ENCODE data around the gene DMBT1.

The DMBT1 gene

GRCh38 chr10:122525788-122526187 is 34.8 kb upstream of the DMBT1 start:
- H3K4me3 ChIP-seq (ENCODE audit: insufficient read depth, low read depth, low read length, poor library complexity, severe bottlenecking): no peak overlapping the region
- no peak overlapping the region for H3K27ac ChIP-seq (ENCODE audit: insufficient read depth, low read length, poor library complexity, severe bottlenecking)
- H3K4me1 ChIP-seq (ENCODE audit: control insufficient read depth, insufficient read depth, low read length, poor library complexity, severe bottlenecking): no peaks in the 10 kb centered on the region
- H3K36me3 ChIP-seq (ENCODE audit: control insufficient read depth, insufficient read depth, low read length): no peaks in the 10 kb centered on the region
- H3K9me3 ChIP-seq (ENCODE audit: control insufficient read depth, low read length): no peaks in the 10 kb centered on the region
- DNase-seq: no peak
- H3K27me3 ChIP-seq (replicated peaks; ENCODE audit: control insufficient read depth, insufficient read depth, low read length, poor library complexity, severe bottlenecking): no peaks in the 10 kb centered on the region

- H3K9me3 ChIP-seq (ENCODE audit: control insufficient read depth, low read length): no peaks in the 10 kb centered on the region
- DNase-seq: no peak
- no peaks in the 10 kb centered on the region for H3K36me3 ChIP-seq (ENCODE audit: control insufficient read depth, insufficient read depth, low read length)
- no peak overlapping the region for H3K4me3 ChIP-seq (ENCODE audit: insufficient read depth, low read depth, low read length, poor library complexity, severe bottlenecking)
- H3K27ac ChIP-seq (ENCODE audit: insufficient read depth, low read length, poor library complexity, severe bottlenecking): no peak overlapping the region
- H3K27me3 ChIP-seq (replicated peaks; ENCODE audit: control insufficient read depth, insufficient read depth, low read length, poor library complexity, severe bottlenecking): no peaks in the 10 kb centered on the region
- no peaks in the 10 kb centered on the region for H3K4me1 ChIP-seq (ENCODE audit: control insufficient read depth, insufficient read depth, low read length, poor library complexity, severe bottlenecking)
These were observed 33.7 kb upstream of the DMBT1 start for GRCh38 chr10:122526892-122527291.

GRCh38 chr10:122530177-122530576 is 30.4 kb upstream of the DMBT1 start:
- Histone ChIP-seq H3K27ac (ENCODE audit: insufficient read depth, low read length, poor library complexity, severe bottlenecking) (no peak overlapping the region), H3K27me3 (replicated peaks; ENCODE audit: control insufficient read depth, insufficient read depth, low read length, poor library complexity, severe bottlenecking) (no peaks in the 10 kb centered on the region), H3K9me3 (ENCODE audit: control insufficient read depth, low read length) (no peaks in the 10 kb centered on the region)

GRCh38 chr10:122531261-122531660 is 29.3 kb upstream of the DMBT1 start:
- Histone ChIP-seq H3K27ac (ENCODE audit: insufficient read depth, low read length, poor library complexity, severe bottlenecking) (no peak overlapping the region), H3K36me3 (ENCODE audit: control insufficient read depth, insufficient read depth, low read length) (no peaks in the 10 kb centered on the region), H3K27me3 (replicated peaks; ENCODE audit: control insufficient read depth, insufficient read depth, low read length, poor library complexity, severe bottlenecking) (no peaks in the 10 kb centered on the region), H3K9me3 (ENCODE audit: control insufficient read depth, low read length) (no peaks in the 10 kb centered on the region), H3K4me1 (ENCODE audit: control insufficient read depth, insufficient read depth, low read length, poor library complexity, severe bottlenecking) (no peaks in the 10 kb centered on the region), H3K4me3 (ENCODE audit: insufficient read depth, low read depth, low read length, poor library complexity, severe bottlenecking) (no peak overlapping the region)
- DNase-seq: no peak

More at GRCh38 chr10:122530177-122530576, 30.4 kb upstream of the DMBT1 start:
- H3K4me3 ChIP-seq (ENCODE audit: insufficient read depth, low read depth, low read length, poor library complexity, severe bottlenecking): no peak overlapping the region
- no peak for DNase-seq
- no peaks in the 10 kb centered on the region for H3K4me1 ChIP-seq (ENCODE audit: control insufficient read depth, insufficient read depth, low read length, poor library complexity, severe bottlenecking)
- H3K36me3 ChIP-seq (ENCODE audit: control insufficient read depth, insufficient read depth, low read length): no peaks in the 10 kb centered on the region

- Histone ChIP-seq H3K36me3 (ENCODE audit: control insufficient read depth, insufficient read depth, low read length) (no peaks in the 10 kb centered on the region), H3K27me3 (replicated peaks; ENCODE audit: control insufficient read depth, insufficient read depth, low read length, poor library complexity, severe bottlenecking) (no peaks in the 10 kb centered on the region), H3K27ac (ENCODE audit: insufficient read depth, low read length, poor library complexity, severe bottlenecking) (no peak overlapping the region), H3K4me3 (ENCODE audit: insufficient read depth, low read depth, low read length, poor library complexity, severe bottlenecking) (no peak overlapping the region), H3K9me3 (ENCODE audit: control insufficient read depth, low read length) (no peaks in the 10 kb centered on the region), H3K4me1 (ENCODE audit: control insufficient read depth, insufficient read depth, low read length, poor library complexity, severe bottlenecking) (no peaks in the 10 kb centered on the region)
- DNase-seq: no peak
These were observed 28.6 kb upstream of the DMBT1 start for GRCh38 chr10:122531939-122532338.

GRCh38 chr10:122532601-122533296 is 27.8 kb upstream of the DMBT1 start:
- Histone ChIP-seq H3K36me3 (ENCODE audit: control insufficient read depth, insufficient read depth, low read length) (no peaks in the 10 kb centered on the region), H3K27ac (ENCODE audit: insufficient read depth, low read length, poor library complexity, severe bottlenecking) (no peak overlapping the region), H3K4me3 (ENCODE audit: insufficient read depth, low read depth, low read length, poor library complexity, severe bottlenecking) (no peak overlapping the region), H3K9me3 (ENCODE audit: control insufficient read depth, low read length) (no peaks in the 10 kb centered on the region), H3K4me1 (ENCODE audit: control insufficient read depth, insufficient read depth, low read length, poor library complexity, severe bottlenecking) (no peaks in the 10 kb centered on the region), H3K27me3 (replicated peaks; ENCODE audit: control insufficient read depth, insufficient read depth, low read length, poor library complexity, severe bottlenecking) (no peaks in the 10 kb centered on the region)
- no peak for DNase-seq

- Histone ChIP-seq H3K36me3 (ENCODE audit: control insufficient read depth, insufficient read depth, low read length) (no peaks in the 10 kb centered on the region), H3K27me3 (replicated peaks; ENCODE audit: control insufficient read depth, insufficient read depth, low read length, poor library complexity, severe bottlenecking) (no peaks in the 10 kb centered on the region), H3K27ac (ENCODE audit: insufficient read depth, low read length, poor library complexity, severe bottlenecking) (no peak overlapping the region), H3K9me3 (ENCODE audit: control insufficient read depth, low read length) (no peaks in the 10 kb centered on the region), H3K4me3 (ENCODE audit: insufficient read depth, low read depth, low read length, poor library complexity, severe bottlenecking) (no peak overlapping the region), H3K4me1 (ENCODE audit: control insufficient read depth, insufficient read depth, low read length, poor library complexity, severe bottlenecking) (peaks cover 10% of the 10 kb centered on the region)
- DNase-seq: no peak
These were observed 23.0 kb upstream of the DMBT1 start for GRCh38 chr10:122537545-122537944.

- no peak for DNase-seq
- peaks cover 25% of the 10 kb centered on the region for H3K4me1 ChIP-seq (ENCODE audit: control insufficient read depth, insufficient read depth, low read length, poor library complexity, severe bottlenecking)
- no peaks in the 10 kb centered on the region for H3K36me3 ChIP-seq (ENCODE audit: control insufficient read depth, insufficient read depth, low read length)
- H3K4me3 ChIP-seq (ENCODE audit: insufficient read depth, low read depth, low read length, poor library complexity, severe bottlenecking): no peak overlapping the region
- no peaks in the 10 kb centered on the region for H3K27me3 ChIP-seq (replicated peaks; ENCODE audit: control insufficient read depth, insufficient read depth, low read length, poor library complexity, severe bottlenecking)
- no peak overlapping the region for H3K27ac ChIP-seq (ENCODE audit: insufficient read depth, low read length, poor library complexity, severe bottlenecking)
- no peaks in the 10 kb centered on the region for H3K9me3 ChIP-seq (ENCODE audit: control insufficient read depth, low read length)
These were observed 19.0 kb upstream of the DMBT1 start for GRCh38 chr10:122541541-122542002.

- no peak overlapping the region for H3K27ac ChIP-seq (ENCODE audit: insufficient read depth, low read length, poor library complexity, severe bottlenecking)
These were observed 16.7 kb upstream of the DMBT1 start for GRCh38 chr10:122543676-122544445.

GRCh38 chr10:122544493-122544892 is 16.1 kb upstream of the DMBT1 start:
- H3K27ac ChIP-seq (ENCODE audit: insufficient read depth, low read length, poor library complexity, severe bottlenecking): no peak overlapping the region
- H3K9me3 ChIP-seq (ENCODE audit: control insufficient read depth, low read length): no peaks in the 10 kb centered on the region
- peaks cover 25% of the 10 kb centered on the region for H3K4me1 ChIP-seq (ENCODE audit: control insufficient read depth, insufficient read depth, low read length, poor library complexity, severe bottlenecking)
- H3K4me3 ChIP-seq (ENCODE audit: insufficient read depth, low read depth, low read length, poor library complexity, severe bottlenecking): no peak overlapping the region
- no peak for DNase-seq
- H3K36me3 ChIP-seq (ENCODE audit: control insufficient read depth, insufficient read depth, low read length): no peaks in the 10 kb centered on the region
- H3K27me3 ChIP-seq (replicated peaks; ENCODE audit: control insufficient read depth, insufficient read depth, low read length, poor library complexity, severe bottlenecking): no peaks in the 10 kb centered on the region

More at GRCh38 chr10:122543676-122544445, 16.7 kb upstream of the DMBT1 start:
- no peak overlapping the region for H3K4me3 ChIP-seq (ENCODE audit: insufficient read depth, low read depth, low read length, poor library complexity, severe bottlenecking)
- DNase-seq: no peak
- H3K36me3 ChIP-seq (ENCODE audit: control insufficient read depth, insufficient read depth, low read length): no peaks in the 10 kb centered on the region
- no peaks in the 10 kb centered on the region for H3K9me3 ChIP-seq (ENCODE audit: control insufficient read depth, low read length)
- H3K4me1 ChIP-seq (ENCODE audit: control insufficient read depth, insufficient read depth, low read length, poor library complexity, severe bottlenecking): peaks cover 25% of the 10 kb centered on the region
- no peaks in the 10 kb centered on the region for H3K27me3 ChIP-seq (replicated peaks; ENCODE audit: control insufficient read depth, insufficient read depth, low read length, poor library complexity, severe bottlenecking)
